ENCODE results near the gene LINGO4.

The LINGO4 gene

DNA sequence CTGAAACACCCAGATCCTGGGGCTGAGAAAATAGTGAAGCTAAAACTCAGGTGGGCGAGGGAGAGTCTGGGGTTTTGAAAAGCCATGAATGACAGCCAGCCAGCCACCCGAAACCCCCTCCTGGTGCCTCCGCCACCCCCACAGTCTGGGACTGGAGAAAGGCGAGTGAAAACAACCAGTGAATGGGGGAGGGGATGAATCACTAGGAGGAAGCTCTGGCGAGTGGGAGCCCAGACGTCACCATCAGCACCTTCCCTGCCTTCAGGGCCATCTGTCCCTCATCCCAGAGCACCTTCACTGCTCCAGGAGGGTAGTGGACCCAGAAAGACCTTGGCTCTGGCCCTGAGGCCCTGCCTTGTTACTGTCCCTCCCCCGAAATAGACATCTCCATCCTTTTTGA is 17.2 kb upstream of the LINGO4 start:
- H3K4me3 ChIP-seq (ENCODE audit: low read length), result no peak overlapping the region
- TF ChIP-seq, protein P1, sequence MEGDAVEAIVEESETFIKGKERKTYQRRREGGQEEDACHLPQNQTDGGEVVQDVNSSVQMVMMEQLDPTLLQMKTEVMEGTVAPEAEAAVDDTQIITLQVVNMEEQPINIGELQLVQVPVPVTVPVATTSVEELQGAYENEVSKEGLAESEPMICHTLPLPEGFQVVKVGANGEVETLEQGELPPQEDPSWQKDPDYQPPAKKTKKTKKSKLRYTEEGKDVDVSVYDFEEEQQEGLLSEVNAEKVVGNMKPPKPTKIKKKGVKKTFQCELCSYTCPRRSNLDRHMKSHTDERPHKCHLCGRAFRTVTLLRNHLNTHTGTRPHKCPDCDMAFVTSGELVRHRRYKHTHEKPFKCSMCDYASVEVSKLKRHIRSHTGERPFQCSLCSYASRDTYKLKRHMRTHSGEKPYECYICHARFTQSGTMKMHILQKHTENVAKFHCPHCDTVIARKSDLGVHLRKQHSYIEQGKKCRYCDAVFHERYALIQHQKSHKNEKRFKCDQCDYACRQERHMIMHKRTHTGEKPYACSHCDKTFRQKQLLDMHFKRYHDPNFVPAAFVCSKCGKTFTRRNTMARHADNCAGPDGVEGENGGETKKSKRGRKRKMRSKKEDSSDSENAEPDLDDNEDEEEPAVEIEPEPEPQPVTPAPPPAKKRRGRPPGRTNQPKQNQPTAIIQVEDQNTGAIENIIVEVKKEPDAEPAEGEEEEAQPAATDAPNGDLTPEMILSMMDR (conservative IDR thresholded peaks at IDR 0.05; ENCODE audit: low read depth, low read length), result no peak
- no peak for DNase-seq (ENCODE audit: low read depth)

DNA sequence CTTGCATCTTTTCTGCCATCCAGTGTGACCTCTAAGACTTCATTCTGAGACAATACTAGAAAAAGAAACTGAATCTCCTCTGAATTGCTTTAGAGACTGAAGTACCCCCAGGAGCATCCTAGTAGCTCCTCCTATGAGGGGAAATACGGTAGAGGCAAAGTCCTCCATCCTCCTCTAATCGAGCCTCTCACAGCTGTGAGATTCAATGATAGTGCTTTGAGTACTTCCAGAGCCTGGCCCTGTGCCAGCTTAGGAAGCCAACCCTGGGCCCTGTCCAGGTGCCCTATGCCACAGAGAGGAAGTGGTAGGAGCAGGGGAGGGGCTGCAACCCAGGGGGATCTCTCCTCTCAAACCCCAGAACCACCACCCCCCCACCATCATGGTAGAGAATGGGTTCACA is 15.7 kb upstream of the LINGO4 start:
- no peak for DNase-seq (ENCODE audit: low read depth)
- no peak overlapping the region for H3K4me3 ChIP-seq (ENCODE audit: low read length)

DNA sequence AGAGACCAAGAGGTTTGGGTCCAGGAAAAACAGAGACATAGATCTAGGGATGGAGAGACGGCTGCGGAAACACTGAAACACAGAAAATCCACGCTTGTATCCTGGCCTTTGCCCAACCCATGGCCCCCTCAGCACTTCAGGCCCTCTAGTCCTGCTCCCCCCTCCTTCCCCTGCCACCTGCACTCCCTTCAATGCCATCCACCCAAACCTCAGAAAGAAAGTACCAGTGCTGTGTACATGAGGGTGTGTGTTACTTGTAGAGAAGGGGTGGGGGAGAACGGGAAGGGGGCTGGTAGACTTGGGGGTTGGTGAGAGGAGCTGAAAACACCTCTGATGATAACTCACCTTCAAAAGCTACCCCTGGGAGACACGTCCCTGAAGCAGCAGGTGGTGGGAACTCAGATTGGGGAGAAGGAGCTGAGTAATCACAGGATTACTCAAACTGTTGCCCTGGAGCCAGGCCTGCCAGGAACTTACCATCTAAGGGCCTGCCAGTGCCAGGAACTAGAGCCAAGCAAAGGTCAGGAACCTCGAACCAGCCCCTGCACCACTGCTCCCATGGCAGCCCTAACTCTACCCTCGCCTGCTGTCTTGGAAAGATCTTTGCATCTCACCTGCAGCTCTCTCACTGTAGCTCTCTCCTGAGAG is 14.9 kb upstream of the LINGO4 start:
- no peak for DNase-seq (ENCODE audit: low read depth)
- TF ChIP-seq, protein P1 (conservative IDR thresholded peaks at IDR 0.05; ENCODE audit: low read depth, low read length), result no peak
- no peak overlapping the region for H3K4me3 ChIP-seq (ENCODE audit: low read length)

More for the DNA sequence above, 15.7 kb upstream of the LINGO4 start:
- TF ChIP-seq, protein P1 (conservative IDR thresholded peaks at IDR 0.05; ENCODE audit: low read depth, low read length), result no peak

DNA sequence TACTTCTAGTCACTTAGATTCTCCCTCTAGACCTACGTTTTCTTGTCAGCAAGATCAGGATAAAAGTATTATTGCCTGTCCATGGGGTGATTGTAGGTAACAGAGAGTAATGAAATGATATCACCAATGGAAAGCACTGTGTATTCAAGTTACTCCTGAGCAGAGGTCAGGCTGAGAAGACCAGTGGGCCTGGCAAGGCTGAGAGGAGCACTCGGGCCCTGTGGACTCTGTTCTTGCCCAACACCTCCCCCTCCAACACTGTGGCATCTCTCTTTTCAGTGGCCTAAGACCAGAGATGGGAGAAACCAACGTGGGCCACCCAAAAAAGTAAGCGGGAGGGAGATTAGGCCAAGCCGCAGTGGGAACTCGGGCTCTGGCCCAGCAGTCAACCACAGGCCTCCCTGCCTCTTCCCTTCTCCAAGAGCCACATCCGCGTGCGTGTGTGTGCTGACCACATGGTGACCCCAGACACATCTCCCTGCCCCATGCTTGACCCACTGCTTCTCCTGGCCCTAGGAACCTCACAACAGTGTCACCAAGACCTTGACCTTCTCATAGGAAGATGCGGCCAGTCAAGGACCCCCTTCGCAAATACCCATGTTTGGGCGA is 14.1 kb upstream of the LINGO4 start:
- DNase-seq (ENCODE audit: low read depth), result no peak
- TF ChIP-seq, protein P1 (conservative IDR thresholded peaks at IDR 0.05; ENCODE audit: low read depth, low read length), result no peak
- H3K4me3 ChIP-seq (ENCODE audit: low read length), result no peak overlapping the region

DNA sequence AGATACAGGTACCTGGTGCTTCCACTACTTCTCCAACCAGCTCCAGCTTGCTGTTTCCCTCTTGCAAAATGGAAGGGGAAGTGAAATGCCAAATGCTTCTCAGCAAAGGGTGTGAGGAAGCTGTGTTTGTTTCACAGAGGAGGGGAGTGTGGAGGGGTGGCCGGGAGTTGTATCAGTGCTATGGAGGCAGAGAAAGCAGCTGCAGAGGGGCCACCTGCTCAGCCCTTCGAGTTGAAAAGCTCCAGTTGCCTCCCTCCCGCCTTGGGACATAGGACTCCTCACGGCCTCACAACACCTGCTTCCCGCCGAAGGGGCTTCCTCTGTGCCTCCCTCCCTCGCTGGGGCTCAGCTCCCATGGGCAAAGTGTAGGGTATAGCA is 12.1 kb upstream of the LINGO4 start:
- H3K4me3 ChIP-seq (ENCODE audit: low read length), result no peak overlapping the region
- no peak for DNase-seq (ENCODE audit: low read depth)
- TF ChIP-seq, protein P1 (conservative IDR thresholded peaks at IDR 0.05; ENCODE audit: low read depth, low read length), result no peak

DNA sequence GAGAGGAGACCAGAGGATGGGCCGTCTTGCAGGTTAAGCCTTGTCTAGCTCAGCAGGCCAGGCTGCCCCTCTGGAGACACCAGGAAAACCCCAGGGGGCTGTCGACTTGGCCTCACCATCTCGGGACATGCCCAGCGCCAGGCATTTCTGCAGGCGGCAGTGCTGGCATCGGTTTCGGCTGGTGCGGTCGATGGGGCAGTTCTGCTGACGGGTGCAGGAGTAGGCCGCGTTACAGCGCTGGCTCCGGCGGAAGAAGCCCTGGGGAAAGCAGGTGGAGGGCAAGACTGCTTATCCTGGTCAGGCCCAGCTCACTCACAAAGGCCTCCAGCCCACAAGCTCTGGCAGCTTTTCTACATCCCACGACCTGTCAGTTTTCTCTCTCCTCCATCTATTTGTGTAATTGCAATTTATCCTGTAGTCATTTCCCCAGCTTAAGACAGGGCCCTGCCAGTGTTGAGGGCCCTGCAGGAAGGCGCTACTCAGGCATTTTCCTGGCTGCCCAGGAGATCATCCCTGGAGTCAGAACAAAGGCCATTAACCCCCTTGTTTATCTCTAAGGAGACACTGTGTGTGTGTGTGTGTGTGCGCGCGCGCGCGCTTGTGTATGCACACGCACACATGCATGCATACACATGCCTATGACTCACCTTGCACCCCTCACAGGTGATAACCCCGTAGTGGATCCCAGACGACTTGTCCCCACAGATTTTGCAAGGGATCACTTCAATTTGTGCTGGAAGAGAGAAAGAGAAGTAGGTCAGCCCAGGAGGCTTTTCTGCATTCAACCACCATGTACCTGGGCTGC is 11.5 kb upstream of the LINGO4 start:
- no peak overlapping the region for H3K4me3 ChIP-seq (ENCODE audit: low read length)
- TF ChIP-seq, protein P1 (conservative IDR thresholded peaks at IDR 0.05; ENCODE audit: low read depth, low read length), result no peak
- no peak for DNase-seq (ENCODE audit: low read depth)
